Measurements from ENCODE around the gene CEP350. TPM values are rescaled to one million over a fixed set of nuclear protein-coding genes. Genes with fewer than 3 reads are reported as not detected.
A peak's percentile ranks its signal among the peaks of the same experiment; 100 is the strongest.

The CEP350 gene
- total RNA-seq, 6 experiments from 2014 or later, result 22.1 to 26.7 (median 25.2) TPM

DNA sequence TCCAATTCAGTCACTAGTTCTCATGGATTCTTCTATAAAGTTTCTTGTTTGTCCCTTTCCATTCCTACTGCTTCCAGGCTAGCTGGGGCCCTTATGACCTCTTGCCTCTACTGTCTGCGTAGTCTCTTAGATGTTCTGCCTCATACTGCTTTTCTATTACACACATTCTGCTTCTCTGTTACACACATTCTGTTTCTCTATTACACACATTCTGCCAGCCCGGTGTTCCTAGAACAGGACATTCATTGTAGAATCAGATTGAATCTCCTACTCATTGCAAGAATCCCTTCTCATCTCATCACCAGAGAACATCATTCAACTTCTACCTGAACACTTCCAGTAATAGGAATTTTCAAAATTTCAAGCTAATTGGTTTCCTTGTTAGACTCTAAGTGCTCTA, 130.7 kb downstream of the CEP350 start:
- no peak overlapping the region for H3K4me3 Mint-ChIP-seq
- peaks cover 9% of the 10 kb centered on the region for H3K4me1 Mint-ChIP-seq (ENCODE audit: low read depth)
- H3K27me3 Mint-ChIP-seq (ENCODE audit: insufficient read depth), result no peaks in the 10 kb centered on the region; the same call in none of the 2 replicates
- H3K27ac Mint-ChIP-seq, result no peak overlapping the region
- H3K9me3 Mint-ChIP-seq, result no peaks in the 10 kb centered on the region
- TF ChIP-seq, protein P1, sequence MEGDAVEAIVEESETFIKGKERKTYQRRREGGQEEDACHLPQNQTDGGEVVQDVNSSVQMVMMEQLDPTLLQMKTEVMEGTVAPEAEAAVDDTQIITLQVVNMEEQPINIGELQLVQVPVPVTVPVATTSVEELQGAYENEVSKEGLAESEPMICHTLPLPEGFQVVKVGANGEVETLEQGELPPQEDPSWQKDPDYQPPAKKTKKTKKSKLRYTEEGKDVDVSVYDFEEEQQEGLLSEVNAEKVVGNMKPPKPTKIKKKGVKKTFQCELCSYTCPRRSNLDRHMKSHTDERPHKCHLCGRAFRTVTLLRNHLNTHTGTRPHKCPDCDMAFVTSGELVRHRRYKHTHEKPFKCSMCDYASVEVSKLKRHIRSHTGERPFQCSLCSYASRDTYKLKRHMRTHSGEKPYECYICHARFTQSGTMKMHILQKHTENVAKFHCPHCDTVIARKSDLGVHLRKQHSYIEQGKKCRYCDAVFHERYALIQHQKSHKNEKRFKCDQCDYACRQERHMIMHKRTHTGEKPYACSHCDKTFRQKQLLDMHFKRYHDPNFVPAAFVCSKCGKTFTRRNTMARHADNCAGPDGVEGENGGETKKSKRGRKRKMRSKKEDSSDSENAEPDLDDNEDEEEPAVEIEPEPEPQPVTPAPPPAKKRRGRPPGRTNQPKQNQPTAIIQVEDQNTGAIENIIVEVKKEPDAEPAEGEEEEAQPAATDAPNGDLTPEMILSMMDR (IDR thresholded peaks at IDR 0.05), result no peak
- H3K36me3 Mint-ChIP-seq (ENCODE audit: low read depth), result peaks cover 20% of the 10 kb centered on the region
- no peak for DNase-seq

DNA sequence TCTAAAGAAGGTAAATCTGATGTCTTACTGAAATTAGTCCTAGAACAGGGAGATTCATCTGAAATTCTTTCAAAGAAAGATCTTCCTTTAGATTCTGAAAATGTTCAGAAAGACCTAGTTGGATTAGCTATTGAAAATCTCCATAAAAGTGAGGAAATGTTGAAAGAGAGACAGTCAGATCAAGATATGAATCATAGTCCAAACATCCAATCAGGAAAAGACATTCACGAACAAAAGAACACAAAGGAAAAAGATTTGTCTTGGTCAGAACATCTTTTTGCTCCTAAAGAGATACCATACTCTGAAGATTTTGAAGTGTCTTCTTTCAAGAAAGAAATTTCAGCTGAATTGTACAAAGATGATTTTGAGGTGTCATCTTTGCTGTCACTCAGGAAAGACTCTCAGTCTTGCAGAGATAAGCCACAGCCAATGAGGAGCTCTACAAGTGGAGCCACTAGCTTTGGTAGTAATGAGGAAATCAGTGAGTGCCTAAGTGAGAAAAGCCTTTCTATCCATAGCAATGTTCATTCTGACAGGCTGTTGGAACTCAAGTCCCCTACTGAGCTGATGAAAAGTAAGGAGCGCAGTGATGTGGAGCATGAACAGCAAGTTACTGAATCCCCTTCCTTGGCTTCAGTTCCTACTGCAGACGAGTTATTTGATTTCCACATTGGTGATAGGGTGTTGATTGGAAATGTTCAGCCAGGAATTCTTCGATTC, 138.5 kb downstream of the CEP350 start:
- Mint-ChIP-seq H3K4me3 (no peak overlapping the region), H3K27ac (peak overlapping the region; percentile 15), H3K4me1 (ENCODE audit: low read depth) (peaks cover 18% of the 10 kb centered on the region), H3K36me3 (ENCODE audit: low read depth) (peaks cover 59% of the 10 kb centered on the region), H3K27me3 (ENCODE audit: insufficient read depth) (no peaks in the 10 kb centered on the region), H3K9me3 (no peaks in the 10 kb centered on the region)
- peak; percentile 7 for DNase-seq
- TF ChIP-seq, protein P1 (IDR thresholded peaks at IDR 0.05), result no peak

DNA sequence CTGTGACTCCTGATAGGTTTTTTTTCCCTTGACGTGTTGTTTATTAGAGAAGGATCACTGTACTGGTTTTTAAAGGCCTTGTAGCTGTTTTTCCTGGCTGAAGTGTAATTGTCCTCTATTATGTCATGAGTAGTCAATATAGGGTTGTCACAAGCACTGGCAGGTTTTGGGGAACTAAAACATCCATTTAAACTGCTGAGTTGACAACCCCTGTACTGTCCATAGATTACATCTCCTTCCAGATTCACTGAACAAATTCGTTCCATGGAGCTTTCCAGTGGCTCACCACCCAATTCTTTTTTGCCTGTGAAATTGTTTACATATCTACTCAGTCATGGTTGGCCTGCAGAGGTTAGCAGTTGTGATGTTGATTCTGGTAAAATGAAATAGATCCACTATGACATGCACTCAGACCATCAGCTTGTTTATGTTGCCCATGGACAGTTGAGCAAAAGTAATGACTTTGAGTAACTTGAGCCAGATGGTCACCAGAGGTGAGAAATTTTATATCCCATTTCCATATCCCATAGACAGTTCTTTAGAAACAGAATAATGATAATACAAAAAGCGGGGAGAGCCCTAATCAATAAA, 140.2 kb downstream of the CEP350 start:
- Mint-ChIP-seq H3K27ac (no peak overlapping the region), H3K4me3 (no peak overlapping the region), H3K36me3 (ENCODE audit: low read depth) (peaks cover 53% of the 10 kb centered on the region), H3K9me3 (no peaks in the 10 kb centered on the region), H3K4me1 (ENCODE audit: low read depth) (peaks cover 30% of the 10 kb centered on the region), H3K27me3 (ENCODE audit: insufficient read depth) (peaks cover 2% of the 10 kb centered on the region; the same call in 1 of the 2 replicates)
- DNase-seq, result no peak
- TF ChIP-seq, protein P1 (IDR thresholded peaks at IDR 0.05), result no peak

DNA sequence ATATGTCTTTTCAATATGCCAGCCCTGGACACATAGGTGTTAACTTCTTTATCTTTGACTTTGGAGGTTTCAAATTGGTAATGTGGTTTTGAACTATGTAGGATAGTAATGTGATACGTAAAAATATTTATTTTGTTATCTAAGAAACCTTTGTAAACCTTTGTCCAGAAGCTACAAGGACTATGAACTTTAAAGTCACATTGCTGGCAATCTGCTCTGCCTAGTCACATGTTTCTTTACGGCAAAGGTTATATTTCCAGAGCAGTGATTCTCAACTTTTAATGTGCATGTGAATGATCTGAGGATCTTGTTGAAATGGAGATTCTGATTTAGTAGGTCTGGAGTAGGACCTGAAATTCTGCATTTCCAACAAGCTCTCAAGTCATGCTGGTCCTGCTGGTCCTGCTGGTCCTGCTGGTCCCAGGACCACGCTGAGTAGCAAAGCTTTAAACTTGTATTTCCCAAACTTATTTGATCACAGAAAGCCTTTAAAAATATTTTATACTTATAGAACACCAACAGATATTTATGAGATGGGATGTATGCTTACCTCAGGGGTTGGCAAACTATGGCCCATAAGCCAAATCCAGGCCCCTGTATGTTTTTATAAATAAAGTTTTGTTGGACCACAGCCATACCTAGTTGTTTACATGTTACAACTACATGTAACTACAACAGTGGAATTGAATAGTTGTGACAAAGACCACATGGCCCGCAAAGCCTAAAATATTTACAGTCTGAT, 142.1 kb downstream of the CEP350 start:
- Mint-ChIP-seq H3K9me3 (no peaks in the 10 kb centered on the region), H3K36me3 (ENCODE audit: low read depth) (peaks cover 58% of the 10 kb centered on the region), H3K4me3 (no peak overlapping the region), H3K4me1 (ENCODE audit: low read depth) (peaks cover 30% of the 10 kb centered on the region), H3K27me3 (ENCODE audit: insufficient read depth) (peaks cover 4% of the 10 kb centered on the region; the same call in 1 of the 2 replicates), H3K27ac (no peak overlapping the region)
- DNase-seq, result no peak
- TF ChIP-seq, protein P1 (IDR thresholded peaks at IDR 0.05), result no peak

DNA sequence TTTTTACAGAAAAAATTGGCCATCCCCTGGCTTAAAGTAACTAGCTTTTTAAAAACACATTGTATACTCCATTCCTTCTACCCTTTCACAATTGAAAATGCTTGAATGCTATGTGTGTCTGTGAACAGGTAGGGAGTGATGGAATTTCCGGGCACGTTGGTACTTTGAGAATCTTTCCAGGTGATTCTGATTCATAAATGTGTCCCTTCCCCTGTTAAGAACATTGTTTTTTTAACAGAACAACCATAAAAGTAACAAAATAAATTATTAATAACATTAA, 142.7 kb downstream of the CEP350 start:
- Mint-ChIP-seq H3K4me3 (no peak overlapping the region), H3K27me3 (ENCODE audit: insufficient read depth) (peaks cover 4% of the 10 kb centered on the region; the same call in 1 of the 2 replicates), H3K27ac (no peak overlapping the region), H3K4me1 (ENCODE audit: low read depth) (peaks cover 29% of the 10 kb centered on the region), H3K9me3 (no peaks in the 10 kb centered on the region), H3K36me3 (ENCODE audit: low read depth) (peaks cover 57% of the 10 kb centered on the region)
- TF ChIP-seq, protein P1 (IDR thresholded peaks at IDR 0.05), result no peak
- DNase-seq, result no peak

All from HFFc6 (cell line).